Measurements from ENCODE around the gene RPTN.

Gene RPTN

GRCh38 chr1:152159144-152159543, at the start of gene RPTN:
Gene RPTN (minus strand): TSS chr1:152159228. CDS start chr1:152157889, 1,339 bp downstream.
- no peak for FAIRE-seq

- FAIRE-seq: no peak
Measured at GRCh38 chr1:152198982-152199381, 40.0 kb upstream of the RPTN start.

GRCh38 chr1:152197361-152197941, 38.4 kb upstream of the RPTN start:
- FAIRE-seq: no peak

GRCh38 chr1:152191711-152192110, 32.7 kb upstream of the RPTN start:
- no peak for FAIRE-seq

GRCh38 chr1:152191260-152191659, 32.2 kb upstream of the RPTN start:
- no peak for FAIRE-seq

- FAIRE-seq: no peak
Measured at GRCh38 chr1:152190589-152190988, 31.6 kb upstream of the RPTN start.

- no peak for FAIRE-seq
Measured at GRCh38 chr1:152189657-152190442, 30.8 kb upstream of the RPTN start.

GRCh38 chr1:152188673-152189591, 29.9 kb upstream of the RPTN start:
- no peak for FAIRE-seq

GRCh38 chr1:152186556-152187285, 27.7 kb upstream of the RPTN start:
- FAIRE-seq: no peak

GRCh38 chr1:152185544-152186391, 26.7 kb upstream of the RPTN start:
- FAIRE-seq: no peak

- FAIRE-seq: no peak
Measured at GRCh38 chr1:152182944-152183361, 23.9 kb upstream of the RPTN start.

- no peak for FAIRE-seq
Measured at GRCh38 chr1:152182431-152182830, 23.4 kb upstream of the RPTN start.

- no peak for FAIRE-seq
Measured at GRCh38 chr1:152179566-152179965, 20.5 kb upstream of the RPTN start.

GRCh38 chr1:152170287-152170905, 11.4 kb upstream of the RPTN start:
- no peak for FAIRE-seq

- FAIRE-seq: no peak
Measured at GRCh38 chr1:152169366-152170025, 10.5 kb upstream of the RPTN start.

GRCh38 chr1:152168535-152168868, 9.5 kb upstream of the RPTN start:
- FAIRE-seq: no peak

- FAIRE-seq: no peak
Measured at GRCh38 chr1:152167835-152168534, 9.0 kb upstream of the RPTN start.

- no peak for FAIRE-seq
Measured at GRCh38 chr1:152166966-152167365, 7.9 kb upstream of the RPTN start.

GRCh38 chr1:152165286-152166077, 6.5 kb upstream of the RPTN start:
- no peak for FAIRE-seq

All from G401.6 (cell line).